Right atrium auricular region (tissue), 2 donors: ENCODE results near the gene VEGFB. TPM values are rescaled to one million over a fixed set of nuclear protein-coding genes. Genes with fewer than 3 reads are reported as not detected.
A peak's percentile ranks its signal among the peaks of the same experiment; 100 is the strongest.

Source experiments
- DNase-seq: peaks from one replicate; pipeline ENCODE4 v3.0.0-alpha.2; 2019; ENCODE audit warnings: low spot score
- H3K27ac ChIP-seq, 2 donors: fragments of 200-600 bp; sonication (generic); 1 replicate in 1 of 2; 2 replicates in 1 of 2; pipeline ENCODE4 v1.5.1; 2016 to 2019
- H3K27me3 ChIP-seq, 2 donors: fragments of 200-600 bp; sonication (generic); one replicate each; pipeline versions ENCODE4 v1.5.1 to v1.6.0; 2017 to 2019
- H3K36me3 ChIP-seq: fragments of 200-600 bp; sonication (generic); one replicate; pipeline ENCODE4 v1.5.1; 2016
- H3K4me1 ChIP-seq, 2 donors: fragments of 200-600 bp; sonication (generic); one replicate each; pipeline versions ENCODE4 v1.5.1 to v1.6.0; 2017 to 2019
- H3K4me3 ChIP-seq, 2 donors: fragments of 200-600 bp; sonication (generic); 1 replicate in 1 of 2; 2 replicates in 1 of 2; pipeline ENCODE4 v1.5.1; 2017 to 2019; ENCODE audit warnings: mild to moderate bottlenecking in 1 of 2, moderate library complexity in 1 of 2
- H3K9me3 ChIP-seq, 2 donors: fragments of 200-600 bp; sonication (generic); one replicate each; pipeline ENCODE4 v1.5.1; 2019
- CTCF ChIP-seq, 2 donors: fragments of 200-600 bp; sonication (generic); IDR thresholded peaks; one replicate each; pipeline ENCODE4 v1.5.1; 2019; ENCODE audit warnings: antibody characterized with exemption in 2 of 2
- total RNA-seq, 2 donors: library from RNA; depleted of rRNA; stranded (reverse); fragments of >200 nt; gene quantifications; one replicate each; pipeline ENCODE4 v1.1.0, GENCODE V29; 2016

Gene VEGFB
- total RNA-seq, 2 donors from 2014 or later = 153 to 201 TPM

GRCh38 chr11:64237484-64237951 is 3.1 kb downstream of the VEGFB start:
- DNase-seq = no peak
- no peaks in the 10 kb centered on the region for H3K27me3 ChIP-seq
- peak overlapping the region; percentile 8 to 39 for H3K27ac ChIP-seq
- H3K4me3 ChIP-seq = no peak overlapping the region
- TF ChIP-seq CTCF (IDR thresholded peaks at IDR 0.05) = no peak
- H3K4me1 ChIP-seq = peaks cover 0 to 61% of the 10 kb centered on the region in 2 donors
- no peaks in the 10 kb centered on the region for H3K9me3 ChIP-seq
- H3K36me3 ChIP-seq = peaks cover 6% of the 10 kb centered on the region

GRCh38 chr11:64238076-64238475 is 3.7 kb downstream of the VEGFB start:
- H3K9me3 ChIP-seq = no peaks in the 10 kb centered on the region
- H3K27me3 ChIP-seq = no peaks in the 10 kb centered on the region
- H3K27ac ChIP-seq = peak overlapping the region; percentile 8 to 39
- H3K4me1 ChIP-seq = peaks cover 0 to 63% of the 10 kb centered on the region in 2 donors
- peaks cover 6% of the 10 kb centered on the region for H3K36me3 ChIP-seq
- TF ChIP-seq CTCF (IDR thresholded peaks at IDR 0.05) = no peak
- no peak overlapping the region for H3K4me3 ChIP-seq
- no peak for DNase-seq

GRCh38 chr11:64238999-64239398 is 4.6 kb downstream of the VEGFB start:
- H3K4me1 ChIP-seq = peaks cover 0 to 58% of the 10 kb centered on the region in 2 donors
- H3K4me3 ChIP-seq = no peak overlapping the region
- no peaks in the 10 kb centered on the region for H3K27me3 ChIP-seq
- TF ChIP-seq CTCF (IDR thresholded peaks at IDR 0.05) = no peak
- H3K9me3 ChIP-seq = no peaks in the 10 kb centered on the region
- H3K27ac ChIP-seq = no peak overlapping the region
- DNase-seq = no peak
- peaks cover 10% of the 10 kb centered on the region for H3K36me3 ChIP-seq

DNA sequence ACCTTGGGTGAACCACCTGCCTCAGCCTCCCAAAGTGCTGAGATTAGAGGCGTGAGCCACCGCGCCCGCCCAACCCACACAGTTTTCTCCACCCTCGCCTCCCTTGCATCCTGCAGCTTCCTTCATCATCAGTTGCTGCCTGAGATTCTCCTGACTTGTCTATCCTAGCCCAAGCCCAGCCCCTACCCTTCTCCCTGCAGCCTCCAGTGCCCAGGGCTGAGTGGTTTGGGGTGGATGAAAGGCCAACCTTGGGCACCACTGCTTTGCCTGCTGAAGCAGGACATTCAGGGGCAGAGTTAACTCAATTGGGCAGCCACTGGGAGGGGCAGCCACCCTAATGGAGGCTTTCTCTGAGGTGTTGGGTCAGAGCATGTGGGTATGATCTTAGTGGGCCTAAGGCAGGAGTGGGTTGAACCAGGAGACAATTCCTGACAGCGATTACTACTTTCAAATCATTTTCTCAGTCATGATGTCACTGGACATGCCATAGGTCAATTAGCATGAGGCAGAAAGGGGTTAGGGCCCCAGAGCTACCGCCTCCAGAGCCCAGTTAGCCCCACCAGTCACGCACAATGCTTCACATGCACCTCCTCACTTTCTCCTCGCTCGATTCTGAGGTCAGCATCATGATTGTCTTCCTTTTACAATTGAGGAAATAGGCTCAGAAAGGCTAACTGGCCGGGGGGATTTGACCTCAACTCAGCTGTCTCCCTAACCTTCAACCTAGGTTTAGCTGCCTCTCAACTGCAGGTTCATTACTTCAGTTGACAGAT is 5.5 kb downstream of the VEGFB start:
- Histone ChIP-seq H3K27ac (peak overlapping the region; percentile 97 to 99), H3K36me3 (peaks cover 16% of the 10 kb centered on the region), H3K4me3 (peak overlapping the region; percentile 59 to 85), H3K27me3 (no peaks in the 10 kb centered on the region), H3K4me1 (peaks cover 0 to 59% of the 10 kb centered on the region in 2 donors), H3K9me3 (no peaks in the 10 kb centered on the region)
- no peak for DNase-seq
- TF ChIP-seq CTCF (IDR thresholded peaks at IDR 0.05) = no peak

GRCh38 chr11:64240435-64241240 is 6.3 kb downstream of the VEGFB start, which contains the start of gene FKBP2:
Gene FKBP2, plus strand, starts transcription at chr11:64241095. Its CDS starts 1,293 bp downstream, at chr11:64242388.
- H3K4me3 ChIP-seq = peak within 1 kb of the TSS; percentile 75 to 85
- DNase-seq = peak; percentile 98
- peaks cover 0 to 59% of the 10 kb centered on the region in 2 donors for H3K4me1 ChIP-seq
- H3K36me3 ChIP-seq = peaks cover 16% of the 10 kb centered on the region
- no peak for TF ChIP-seq CTCF (IDR thresholded peaks at IDR 0.05)
- peak within 1 kb of the TSS; percentile 97 to 99 for H3K27ac ChIP-seq
- H3K27me3 ChIP-seq = no peaks in the 10 kb centered on the region
- H3K9me3 ChIP-seq = no peaks in the 10 kb centered on the region
